Stimulated activated CD4-positive, alpha-beta T cell treated with anti-CD3 and anti-CD28 coated beads, Interleukin-15, amount 100 ng/mL, for 1 hour (primary cell): ENCODE data around the gene CHAF1A.

Experiments
- DNase-seq, 2 donors: peaks; one replicate each; pipeline ENCODE4 v3.0.0-alpha.2; 2020; ENCODE audit warnings: low read depth in 1 of 2, low spot score in 1 of 2

CHAF1A gene

GRCh38 chr19:4487572-4487971 lies 85.1 kb downstream of the CHAF1A start:
- no peak for DNase-seq

- no peak for DNase-seq
Measured at GRCh38 chr19:4488496-4488895, 86.1 kb downstream of the CHAF1A start.

DNA sequence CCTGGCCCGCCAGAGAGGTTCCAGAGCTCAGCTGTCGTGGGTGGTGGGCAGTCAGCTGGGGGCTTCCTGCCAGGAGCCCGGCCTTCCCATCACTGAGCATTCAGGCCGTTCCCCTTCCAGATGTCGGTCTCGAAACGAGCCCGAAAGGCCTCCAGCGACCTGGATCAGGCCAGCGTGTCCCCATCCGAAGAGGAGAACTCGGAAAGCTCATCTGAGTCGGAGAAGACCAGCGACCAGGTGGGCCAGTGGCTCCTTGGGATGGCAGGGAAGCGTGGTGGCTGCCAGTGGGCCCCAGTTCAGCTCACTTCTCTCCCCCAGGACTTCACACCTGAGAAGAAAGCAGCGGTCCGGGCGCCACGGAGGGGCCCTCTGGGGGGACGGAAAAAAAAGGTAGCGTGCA lies 89.0 kb downstream of the CHAF1A start:
- DNase-seq = no peak

DNA sequence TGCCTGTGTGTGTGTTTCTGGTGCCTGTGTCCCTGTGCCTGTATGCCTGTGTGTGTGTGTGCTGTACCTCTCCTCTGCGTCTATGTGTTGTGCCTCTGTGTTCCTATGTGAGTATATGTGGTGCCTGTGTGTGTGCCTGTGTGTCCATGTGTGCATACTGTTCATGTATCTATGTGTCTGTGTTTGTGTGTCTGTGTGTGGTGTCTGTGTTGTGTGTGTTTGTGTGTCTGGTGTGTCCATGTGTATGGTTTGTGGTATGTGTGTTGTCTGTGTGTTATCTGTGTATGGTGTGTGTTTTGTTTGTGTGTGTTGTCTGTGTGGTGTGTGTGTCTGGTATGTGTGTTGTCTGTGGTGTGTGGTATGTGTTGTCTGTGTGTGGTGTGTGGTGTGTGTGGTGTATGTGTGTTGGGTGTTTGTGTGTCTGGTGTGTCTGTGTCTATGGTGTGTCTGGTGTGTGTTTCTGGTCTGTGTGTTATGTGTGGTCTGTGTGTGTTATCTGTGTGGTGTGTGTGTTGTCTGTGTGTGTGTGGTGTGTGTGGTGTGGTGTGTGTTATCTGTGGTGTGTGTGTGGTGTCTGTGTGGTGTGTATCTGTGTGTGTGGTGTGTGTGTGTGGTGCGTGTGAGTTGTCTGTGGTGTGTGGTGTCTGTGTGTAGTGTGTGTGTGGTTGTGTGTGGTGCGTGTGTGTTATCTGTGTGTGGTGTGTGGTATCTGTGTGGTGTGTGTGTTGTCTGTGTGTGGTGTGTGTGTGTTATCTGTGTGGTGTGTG lies 90.1 kb downstream of the CHAF1A start:
- no peak for DNase-seq
